GM12864 (cell line): ENCODE measurements around the gene RTBDN.
A peak's percentile ranks its signal among the peaks of the same experiment; 100 is the strongest.
"Not testable (repeated sequence)": the region's sequence is repeated elsewhere in the genome, so short reads cannot be mapped to it uniquely, and the experiment has no call there.

ENCODE experiments used
- DNase-seq: peaks from one replicate; pipeline ENCODE4 v3.0.0-alpha.2; 2011; ENCODE audit warnings: low read depth
- H3K4me3 ChIP-seq: 2 replicates; pipeline ENCODE4 v1.5.1; 2011; ENCODE audit warnings: mild to moderate bottlenecking, low read depth, low read length, control low read depth
- CTCF ChIP-seq: IDR thresholded peaks from 2 replicates; pipeline ENCODE4 v1.5.1; 2011; ENCODE audit warnings: low read depth, mild to moderate bottlenecking, moderate library complexity, low read length, control low read depth, inconsistent platforms; ENCODE audit errors: missing control alignments

Gene RTBDN

GRCh38 chr19:12833738-12834565, 427 bp downstream of the RTBDN start:
- peak overlapping the region; percentile 40 for H3K4me3 ChIP-seq
- no peak for DNase-seq
- TF ChIP-seq CTCF: peak; percentile 4

- TF ChIP-seq CTCF: no peak
These were observed 1.0 kb downstream of the RTBDN start for GRCh38 chr19:12833418-12833737.

GRCh38 chr19:12828494-12828893, 5.9 kb downstream of the RTBDN start:
- H3K4me3 ChIP-seq: no peak overlapping the region
- TF ChIP-seq CTCF: no peak
- DNase-seq: no peak

More at GRCh38 chr19:12833418-12833737, 1.0 kb downstream of the RTBDN start:
- no peak for DNase-seq
- H3K4me3 ChIP-seq: no peak overlapping the region

- H3K4me3 ChIP-seq: no peak overlapping the region
- no peak for DNase-seq
- peak; percentile 44 for TF ChIP-seq CTCF
These were observed 8.9 kb downstream of the RTBDN start for GRCh38 chr19:12825254-12826131.

GRCh38 chr19:12821761-12822160, 12.6 kb downstream of the RTBDN start:
- no peak overlapping the region for H3K4me3 ChIP-seq
- DNase-seq: no peak
- no peak for TF ChIP-seq CTCF

GRCh38 chr19:12817810-12818209, 16.6 kb downstream of the RTBDN start:
- DNase-seq, H3K4me3 ChIP-seq: not testable (repeated sequence)

- H3K4me3 ChIP-seq, DNase-seq: not testable (repeated sequence)
These were observed 17.2 kb downstream of the RTBDN start for GRCh38 chr19:12817188-12817587.
